ENCODE data around the gene SEMA6D. TPM values are rescaled to one million over a fixed set of nuclear protein-coding genes. Genes with fewer than 3 reads are reported as not detected.
"Not testable (repeated sequence)": the region's sequence is repeated elsewhere in the genome, so short reads cannot be mapped to it uniquely, and the experiment has no call there.

SEMA6D gene
- total and polyA plus RNA-seq, 2 experiments from 2014 or later, result 77.6 to 90.6 TPM

- Histone ChIP-seq H3K27ac (peak overlapping the region; percentile 76), H3K27me3 (no peaks in the 10 kb centered on the region), H3K36me3 (peaks cover 9% of the 10 kb centered on the region), H3K4me3 (no peak overlapping the region), H3K4me1 (ENCODE audit: low read depth) (peaks cover 40% of the 10 kb centered on the region), H3K9me3 (ENCODE audit: low read depth) (no peaks in the 10 kb centered on the region)
- no peak for DNase-seq (ENCODE audit: low read depth in 1 of 2, low spot score in 1 of 2)
- no peak for TF ChIP-seq CTCF (IDR thresholded peaks at IDR 0.05; ENCODE audit: low read depth, low read length)
These were observed 19.0 kb downstream of the SEMA6D start for GRCh38 chr15:47736143-47736786.

- peaks cover 6% of the 10 kb centered on the region for H3K36me3 ChIP-seq
- TF ChIP-seq CTCF (IDR thresholded peaks at IDR 0.05; ENCODE audit: low read depth, low read length), result no peak
- no peaks in the 10 kb centered on the region for H3K9me3 ChIP-seq (ENCODE audit: low read depth)
- DNase-seq (ENCODE audit: low read depth in 1 of 2, low spot score in 1 of 2), result peak in 1 of 2 donors; percentile 48
- H3K4me1 ChIP-seq (ENCODE audit: low read depth), result peaks cover 52% of the 10 kb centered on the region
- no peaks in the 10 kb centered on the region for H3K27me3 ChIP-seq
- H3K27ac ChIP-seq, result no peak overlapping the region
- no peak overlapping the region for H3K4me3 ChIP-seq
These were observed 20.2 kb downstream of the SEMA6D start for GRCh38 chr15:47737477-47737876.

GRCh38 chr15:47738144-47738825 is 21.0 kb downstream of the SEMA6D start:
- not testable (repeated sequence) for H3K9me3 ChIP-seq (ENCODE audit: low read depth); H3K4me3 ChIP-seq; H3K27me3 ChIP-seq; H3K36me3 ChIP-seq; H3K27ac ChIP-seq; DNase-seq (ENCODE audit: low read depth in 1 of 2, low spot score in 1 of 2)
- peaks cover 54% of the 10 kb centered on the region for H3K4me1 ChIP-seq (ENCODE audit: low read depth)

GRCh38 chr15:47741082-47741481 is 23.8 kb downstream of the SEMA6D start:
- DNase-seq (ENCODE audit: low read depth in 1 of 2, low spot score in 1 of 2), result no peak
- no peak for TF ChIP-seq CTCF (IDR thresholded peaks at IDR 0.05; ENCODE audit: low read depth, low read length)
- Histone ChIP-seq H3K27ac (peak overlapping the region; percentile 69), H3K36me3 (peaks cover 8% of the 10 kb centered on the region), H3K4me3 (no peak overlapping the region), H3K4me1 (ENCODE audit: low read depth) (peaks cover 58% of the 10 kb centered on the region), H3K27me3 (no peaks in the 10 kb centered on the region), H3K9me3 (ENCODE audit: low read depth) (no peaks in the 10 kb centered on the region)

GRCh38 chr15:47741907-47742306 is 24.6 kb downstream of the SEMA6D start:
- peaks cover 51% of the 10 kb centered on the region for H3K4me1 ChIP-seq (ENCODE audit: low read depth)

More at GRCh38 chr15:47741907-47742306, 24.6 kb downstream of the SEMA6D start:
- no peak for DNase-seq (ENCODE audit: low read depth in 1 of 2, low spot score in 1 of 2)
- TF ChIP-seq CTCF (IDR thresholded peaks at IDR 0.05; ENCODE audit: low read depth, low read length), result no peak
- Histone ChIP-seq H3K27ac (peak overlapping the region; percentile 69), H3K9me3 (ENCODE audit: low read depth) (no peaks in the 10 kb centered on the region), H3K27me3 (no peaks in the 10 kb centered on the region), H3K36me3 (peaks cover 11% of the 10 kb centered on the region), H3K4me3 (no peak overlapping the region)

Measured in cardiac muscle cell (in vitro differentiated cells and primary cell).